A673 (cell line): Measurements from ENCODE around the gene TNFAIP8L1.

Experiments used
- EZH2 ChIP-seq: fragments of 200-600 bp; sonication (generic); IDR thresholded peaks from 2 replicates; pipeline ENCODE4 v1.6.1; 2017; ENCODE audit warnings: borderline replicate concordance, low read depth, mild to moderate bottlenecking, mixed read lengths, antibody characterized with exemption, low read length; ENCODE audit not compliant: poor library complexity, severe bottlenecking
- TF ChIP-seq, protein P1 (sequence below): fragments of 300-800, 200-600 bp; sonication (generic); conservative IDR thresholded peaks from 2 replicates; pipeline ENCODE4 v1.5.1; 2017; ENCODE audit warnings: low read depth, mild to moderate bottlenecking, antibody characterized with exemption, low read length, moderate library complexity, mixed read lengths

DNA sequence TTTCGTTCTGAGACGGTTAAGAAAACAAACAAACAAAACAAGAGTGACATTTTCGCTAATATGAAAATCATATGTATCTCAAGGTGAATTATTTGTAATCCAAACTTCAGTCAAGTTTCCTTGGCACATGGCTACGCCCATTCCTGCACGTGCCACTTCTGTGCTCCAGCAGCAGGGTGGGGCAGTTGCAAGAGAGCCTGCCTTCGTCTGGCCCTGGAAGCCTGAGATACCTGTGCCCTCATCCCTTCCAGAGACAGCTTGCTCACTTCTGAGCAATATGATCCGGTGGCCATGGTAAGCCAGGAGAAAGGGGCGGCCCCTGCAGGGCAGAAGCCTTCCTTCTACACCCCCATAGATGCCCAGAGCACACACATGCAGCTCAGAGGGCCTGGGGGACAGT, 62.2 kb downstream of the TNFAIP8L1 start:
- TF ChIP-seq, protein P1, sequence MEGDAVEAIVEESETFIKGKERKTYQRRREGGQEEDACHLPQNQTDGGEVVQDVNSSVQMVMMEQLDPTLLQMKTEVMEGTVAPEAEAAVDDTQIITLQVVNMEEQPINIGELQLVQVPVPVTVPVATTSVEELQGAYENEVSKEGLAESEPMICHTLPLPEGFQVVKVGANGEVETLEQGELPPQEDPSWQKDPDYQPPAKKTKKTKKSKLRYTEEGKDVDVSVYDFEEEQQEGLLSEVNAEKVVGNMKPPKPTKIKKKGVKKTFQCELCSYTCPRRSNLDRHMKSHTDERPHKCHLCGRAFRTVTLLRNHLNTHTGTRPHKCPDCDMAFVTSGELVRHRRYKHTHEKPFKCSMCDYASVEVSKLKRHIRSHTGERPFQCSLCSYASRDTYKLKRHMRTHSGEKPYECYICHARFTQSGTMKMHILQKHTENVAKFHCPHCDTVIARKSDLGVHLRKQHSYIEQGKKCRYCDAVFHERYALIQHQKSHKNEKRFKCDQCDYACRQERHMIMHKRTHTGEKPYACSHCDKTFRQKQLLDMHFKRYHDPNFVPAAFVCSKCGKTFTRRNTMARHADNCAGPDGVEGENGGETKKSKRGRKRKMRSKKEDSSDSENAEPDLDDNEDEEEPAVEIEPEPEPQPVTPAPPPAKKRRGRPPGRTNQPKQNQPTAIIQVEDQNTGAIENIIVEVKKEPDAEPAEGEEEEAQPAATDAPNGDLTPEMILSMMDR: no peak
- TF ChIP-seq EZH2: no peak
